Measurements from ENCODE around the gene DDRGK1.

DDRGK1 gene

GRCh38 chr20:3165473-3166337 lies 38.8 kb downstream of the DDRGK1 start:
- Histone ChIP-seq H3K4me2 (ENCODE audit: low read depth, low read length, poor library complexity, severe bottlenecking) (no peak overlapping the region), H3K9me2 (replicated peaks; ENCODE audit: insufficient read depth, low read length) (no peaks in the 10 kb centered on the region), H3K36me3 (ENCODE audit: low read length) (no peaks in the 10 kb centered on the region), H3K27me3 (ENCODE audit: low read length) (no peaks in the 10 kb centered on the region), H4K20me1 (ENCODE audit: low read depth, low read length) (no peaks in the 10 kb centered on the region), H2AFZ (ENCODE audit: low read depth, low read length, severe bottlenecking) (no peak overlapping the region), H3K9me3 (ENCODE audit: insufficient read depth, low read length) (no peaks in the 10 kb centered on the region), H3K27ac (ENCODE audit: low read depth, low read length) (no peak overlapping the region), H3K9ac (ENCODE audit: low read length) (no peak overlapping the region), H3K79me2 (ENCODE audit: insufficient read depth, low read length) (no peaks in the 10 kb centered on the region), H3F3A (ENCODE audit: insufficient read depth) (0 out of 2 replicates have a peak, but pooled peaks cover 3% of the 10 kb centered on the region), H3K4me3 (ENCODE audit: insufficient read depth, low read length, poor library complexity, severe bottlenecking) (no peak overlapping the region)
- no peak for TF ChIP-seq EZH2phosphoT487 (conservative IDR thresholded peaks at IDR 0.05; ENCODE audit: low read length)
- TF ChIP-seq, protein P1, sequence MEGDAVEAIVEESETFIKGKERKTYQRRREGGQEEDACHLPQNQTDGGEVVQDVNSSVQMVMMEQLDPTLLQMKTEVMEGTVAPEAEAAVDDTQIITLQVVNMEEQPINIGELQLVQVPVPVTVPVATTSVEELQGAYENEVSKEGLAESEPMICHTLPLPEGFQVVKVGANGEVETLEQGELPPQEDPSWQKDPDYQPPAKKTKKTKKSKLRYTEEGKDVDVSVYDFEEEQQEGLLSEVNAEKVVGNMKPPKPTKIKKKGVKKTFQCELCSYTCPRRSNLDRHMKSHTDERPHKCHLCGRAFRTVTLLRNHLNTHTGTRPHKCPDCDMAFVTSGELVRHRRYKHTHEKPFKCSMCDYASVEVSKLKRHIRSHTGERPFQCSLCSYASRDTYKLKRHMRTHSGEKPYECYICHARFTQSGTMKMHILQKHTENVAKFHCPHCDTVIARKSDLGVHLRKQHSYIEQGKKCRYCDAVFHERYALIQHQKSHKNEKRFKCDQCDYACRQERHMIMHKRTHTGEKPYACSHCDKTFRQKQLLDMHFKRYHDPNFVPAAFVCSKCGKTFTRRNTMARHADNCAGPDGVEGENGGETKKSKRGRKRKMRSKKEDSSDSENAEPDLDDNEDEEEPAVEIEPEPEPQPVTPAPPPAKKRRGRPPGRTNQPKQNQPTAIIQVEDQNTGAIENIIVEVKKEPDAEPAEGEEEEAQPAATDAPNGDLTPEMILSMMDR (IDR thresholded peaks at IDR 0.05; ENCODE audit: insufficient read depth, low read length, poor library complexity, severe bottlenecking) = no peak

- Histone ChIP-seq H3F3A (ENCODE audit: insufficient read depth) (0 out of 2 replicates have a peak, but pooled peaks cover 3% of the 10 kb centered on the region), H3K4me3 (ENCODE audit: insufficient read depth, low read length, poor library complexity, severe bottlenecking) (no peak overlapping the region), H3K27ac (ENCODE audit: low read depth, low read length) (no peak overlapping the region), H3K36me3 (ENCODE audit: low read length) (no peaks in the 10 kb centered on the region), H4K20me1 (ENCODE audit: low read depth, low read length) (no peaks in the 10 kb centered on the region), H3K9ac (ENCODE audit: low read length) (no peak overlapping the region), H3K4me2 (ENCODE audit: low read depth, low read length, poor library complexity, severe bottlenecking) (no peak overlapping the region), H2AFZ (ENCODE audit: low read depth, low read length, severe bottlenecking) (no peak overlapping the region), H3K9me2 (replicated peaks; ENCODE audit: insufficient read depth, low read length) (no peaks in the 10 kb centered on the region), H3K79me2 (ENCODE audit: insufficient read depth, low read length) (peaks cover 4% of the 10 kb centered on the region; the same call in 1 of the 2 replicates), H3K9me3 (ENCODE audit: insufficient read depth, low read length) (no peaks in the 10 kb centered on the region), H3K27me3 (ENCODE audit: low read length) (no peaks in the 10 kb centered on the region)
- TF ChIP-seq, protein P1 (IDR thresholded peaks at IDR 0.05; ENCODE audit: insufficient read depth, low read length, poor library complexity, severe bottlenecking) = no peak
- no peak for TF ChIP-seq EZH2phosphoT487 (conservative IDR thresholded peaks at IDR 0.05; ENCODE audit: low read length)
Measured at GRCh38 chr20:3164763-3165410, 39.6 kb downstream of the DDRGK1 start.

- H3K9ac ChIP-seq (ENCODE audit: low read length) = no peak overlapping the region
- no peaks in the 10 kb centered on the region for H4K20me1 ChIP-seq (ENCODE audit: low read depth, low read length)
- H3K4me3 ChIP-seq (ENCODE audit: insufficient read depth, low read length, poor library complexity, severe bottlenecking) = no peak overlapping the region
- H2AFZ ChIP-seq (ENCODE audit: low read depth, low read length, severe bottlenecking) = no peak overlapping the region
- TF ChIP-seq EZH2phosphoT487 (conservative IDR thresholded peaks at IDR 0.05; ENCODE audit: low read length) = no peak
- TF ChIP-seq, protein P1 (IDR thresholded peaks at IDR 0.05; ENCODE audit: insufficient read depth, low read length, poor library complexity, severe bottlenecking) = no peak
- H3K4me2 ChIP-seq (ENCODE audit: low read depth, low read length, poor library complexity, severe bottlenecking) = no peak overlapping the region
- no peaks in the 10 kb centered on the region for H3K36me3 ChIP-seq (ENCODE audit: low read length)
- no peaks in the 10 kb centered on the region for H3K9me3 ChIP-seq (ENCODE audit: insufficient read depth, low read length)
- H3K79me2 ChIP-seq (ENCODE audit: insufficient read depth, low read length) = peaks cover 10% of the 10 kb centered on the region
- 0 out of 2 replicates have a peak, but pooled peaks cover 3% of the 10 kb centered on the region for H3F3A ChIP-seq (ENCODE audit: insufficient read depth)
- H3K27ac ChIP-seq (ENCODE audit: low read depth, low read length) = no peak overlapping the region
- no peaks in the 10 kb centered on the region for H3K9me2 ChIP-seq (replicated peaks; ENCODE audit: insufficient read depth, low read length)
- no peaks in the 10 kb centered on the region for H3K27me3 ChIP-seq (ENCODE audit: low read length)
Measured at GRCh38 chr20:3164043-3164762, 40.3 kb downstream of the DDRGK1 start.

Data from SU-DHL-6 (cell line).